Measurements from ENCODE around the gene SAMD3.
"Not testable (repeated sequence)": the region's sequence is repeated elsewhere in the genome, so short reads cannot be mapped to it uniquely, and the experiment has no call there.

SAMD3 gene

GRCh38 chr6:130222775-130223174 lies at the start of gene SAMD3:
TSS of gene SAMD3 (minus strand) at chr6:130222951. CDS start at chr6:130215273, 7,678 bp downstream.
- no peak for DNase-seq

- no peak for DNase-seq
Observed at GRCh38 chr6:130269969-130270635, 47.4 kb upstream of the SAMD3 start.

GRCh38 chr6:130265553-130265952 lies 42.8 kb upstream of the SAMD3 start:
- not testable (repeated sequence) for DNase-seq

- DNase-seq, result no peak
Observed at GRCh38 chr6:130262008-130262407, 39.3 kb upstream of the SAMD3 start.

GRCh38 chr6:130261558-130261957 lies 38.8 kb upstream of the SAMD3 start:
- not testable (repeated sequence) for DNase-seq

GRCh38 chr6:130260614-130261241 lies 38.0 kb upstream of the SAMD3 start:
- not testable (repeated sequence) for DNase-seq

- not testable (repeated sequence) for DNase-seq
Observed at GRCh38 chr6:130260050-130260462, 37.3 kb upstream of the SAMD3 start.

- no peak for DNase-seq
Observed at GRCh38 chr6:130259557-130259956, 36.8 kb upstream of the SAMD3 start.

GRCh38 chr6:130259140-130259539 lies 36.4 kb upstream of the SAMD3 start:
- no peak for DNase-seq

- no peak for DNase-seq
Observed at GRCh38 chr6:130252527-130253237, 29.9 kb upstream of the SAMD3 start.

- no peak for DNase-seq
Observed at GRCh38 chr6:130245267-130245666, 22.5 kb upstream of the SAMD3 start.

GRCh38 chr6:130244728-130245127 lies 22.0 kb upstream of the SAMD3 start:
- no peak for DNase-seq

GRCh38 chr6:130240232-130240631 lies 17.5 kb upstream of the SAMD3 start:
- DNase-seq, result no peak

- DNase-seq, result no peak
Observed at GRCh38 chr6:130239755-130240154, 17.0 kb upstream of the SAMD3 start.

GRCh38 chr6:130233330-130233729 lies 10.6 kb upstream of the SAMD3 start:
- no peak for DNase-seq

GRCh38 chr6:130230531-130230930 lies 7.8 kb upstream of the SAMD3 start:
- not testable (repeated sequence) for DNase-seq

- no peak for DNase-seq
Observed at GRCh38 chr6:130229645-130230044, 6.9 kb upstream of the SAMD3 start.

- DNase-seq, result peak; percentile 75
Observed at GRCh38 chr6:130223508-130223907, 757 bp upstream of the SAMD3 start.

- no peak for DNase-seq
Observed at GRCh38 chr6:130218134-130218533, 4.6 kb downstream of the SAMD3 start.

GRCh38 chr6:130216620-130217019 lies 6.1 kb downstream of the SAMD3 start:
- no peak for DNase-seq

- DNase-seq, result peak; percentile 14
Observed at GRCh38 chr6:130215526-130215925, 7.2 kb downstream of the SAMD3 start.

GRCh38 chr6:130212215-130212874 lies 10.4 kb downstream of the SAMD3 start:
- no peak for DNase-seq

- no peak for DNase-seq
Observed at GRCh38 chr6:130211691-130212090, 11.1 kb downstream of the SAMD3 start.

All from stimulated activated CD4-positive, alpha-beta T cell treated with anti-CD3 and anti-CD28 coated beads, Interleukin-15, amount 100 ng/mL, for 24 hours (primary cell).